Measurements from ENCODE around the gene FAM222A.

- TF ChIP-seq CTCF (conservative IDR thresholded peaks at IDR 0.05; ENCODE audit: low read depth, low read length), result no peak
- no peak for TF ChIP-seq EZH2 (IDR thresholded peaks at IDR 0.05; ENCODE audit: borderline replicate concordance, low read depth, low read length, poor library complexity, severe bottlenecking)
These were observed 4.1 kb upstream of the FAM222A start for GRCh38 chr12:109709401-109709991.
